ENCODE data around the gene AMPD1. TPM values are rescaled to one million over a fixed set of nuclear protein-coding genes. Genes with fewer than 3 reads are reported as not detected.

Gene AMPD1
- polyA plus RNA-seq, 4 donors: 0.19 to 8.4 (median 0.24) TPM; not detected in 1

DNA sequence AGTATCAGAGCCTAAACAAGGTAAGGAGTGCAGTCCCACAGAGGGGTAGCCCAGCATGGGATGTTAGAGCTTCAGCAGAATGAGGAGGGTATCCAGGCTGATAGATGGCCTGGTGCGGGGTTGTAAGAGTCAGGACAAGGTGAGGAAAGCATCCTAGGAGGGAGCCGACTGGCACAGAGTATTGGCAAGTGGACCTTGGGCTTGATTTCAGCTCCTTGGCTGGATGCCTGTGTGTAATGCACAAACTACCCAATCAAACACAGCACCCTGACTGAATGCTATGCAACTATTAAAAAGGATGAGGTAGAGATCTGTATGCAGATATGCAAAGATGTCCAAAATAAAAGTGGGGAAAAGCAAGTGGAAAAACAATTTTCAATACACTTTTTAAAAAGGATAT is 43.5 kb downstream of the AMPD1 start:
- FAIRE-seq (no peak), DNase-seq (no peak)
- no peak overlapping the region for H3K4me3 ChIP-seq (ENCODE audit: low read depth in 1 of 3, low read length in 3 of 3)
- no peaks in the 10 kb centered on the region for H3K36me3 ChIP-seq (ENCODE audit: control insufficient read depth in 3 of 3, insufficient read depth in 2 of 3, low read depth in 1 of 3, low read length in 3 of 3)
- H3K27ac ChIP-seq (ENCODE audit: low read depth in 1 of 3, low read length in 2 of 3): no peak overlapping the region
- H3K4me1 ChIP-seq (ENCODE audit: control insufficient read depth in 3 of 3, insufficient read depth in 2 of 3, low read depth in 1 of 3, low read length in 2 of 3): no peaks in the 10 kb centered on the region
- no peaks in the 10 kb centered on the region for H3K27me3 ChIP-seq (ENCODE audit: control insufficient read depth in 3 of 3, insufficient read depth in 3 of 3, low read length in 3 of 3)
- WGBS, 3 donors: 34 to 66% (median 64%) methylated on average over 2 of the region's 2 CpGs
- no peaks in the 10 kb centered on the region for H3K9me3 ChIP-seq (ENCODE audit: control insufficient read depth in 2 of 2, insufficient read depth in 1 of 2, low read depth in 1 of 2, low read length in 1 of 2)

DNA sequence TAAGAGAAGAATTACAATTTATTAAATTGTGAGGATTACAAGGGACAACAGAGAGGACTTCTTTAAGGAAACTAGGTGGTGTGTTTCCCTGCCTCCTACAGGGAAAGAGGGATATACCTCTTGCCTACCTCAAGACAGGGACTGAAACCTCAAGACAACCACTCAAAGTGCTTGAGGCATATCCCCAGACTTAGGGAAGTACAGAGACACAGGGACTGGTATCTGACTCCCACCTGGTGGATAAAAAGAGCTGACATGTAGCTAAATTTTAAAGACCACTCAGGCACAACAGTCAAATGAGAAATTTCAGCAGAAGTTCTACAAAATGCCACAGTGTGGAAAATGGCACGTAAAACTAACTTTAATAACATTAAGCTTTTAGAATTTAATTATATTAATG is 46.8 kb downstream of the AMPD1 start:
- 88 to 98% (median 94%) methylated on average over 1 of the region's 1 CpG for WGBS, 3 donors
- H3K9me3 ChIP-seq (ENCODE audit: control insufficient read depth in 2 of 2, insufficient read depth in 1 of 2, low read depth in 1 of 2, low read length in 1 of 2): no peaks in the 10 kb centered on the region
- no peaks in the 10 kb centered on the region for H3K4me1 ChIP-seq (ENCODE audit: control insufficient read depth in 3 of 3, insufficient read depth in 2 of 3, low read depth in 1 of 3, low read length in 2 of 3)
- H3K27ac ChIP-seq (ENCODE audit: low read depth in 1 of 3, low read length in 2 of 3): no peak overlapping the region
- no peak overlapping the region for H3K4me3 ChIP-seq (ENCODE audit: low read depth in 1 of 3, low read length in 3 of 3)
- DNase-seq (no peak), FAIRE-seq (no peak)
- H3K36me3 ChIP-seq (ENCODE audit: control insufficient read depth in 3 of 3, insufficient read depth in 2 of 3, low read depth in 1 of 3, low read length in 3 of 3): no peaks in the 10 kb centered on the region
- H3K27me3 ChIP-seq (ENCODE audit: control insufficient read depth in 3 of 3, insufficient read depth in 3 of 3, low read length in 3 of 3): no peaks in the 10 kb centered on the region

DNA sequence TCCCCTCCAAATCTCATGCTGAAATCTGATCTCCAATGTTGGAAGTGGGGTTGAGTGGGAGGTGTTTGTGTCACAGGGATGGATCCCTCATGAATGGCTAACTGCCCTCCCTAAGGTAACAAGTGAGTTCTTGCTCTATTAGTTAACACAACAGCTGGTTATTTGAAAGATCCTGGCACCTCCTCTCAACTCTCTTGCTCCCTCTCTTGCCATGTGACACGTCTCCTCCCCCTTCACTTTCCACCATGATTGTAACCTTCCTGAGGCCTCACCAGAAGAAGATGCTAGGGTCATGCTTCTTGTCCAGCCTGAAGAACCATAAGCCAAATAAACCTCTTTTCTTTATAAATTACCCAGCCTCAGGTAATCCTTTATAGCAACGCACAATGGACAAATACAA is 54.0 kb downstream of the AMPD1 start:
- Histone ChIP-seq H3K4me1 (ENCODE audit: control insufficient read depth in 3 of 3, insufficient read depth in 2 of 3, low read depth in 1 of 3, low read length in 2 of 3) (no peaks in the 10 kb centered on the region), H3K27me3 (ENCODE audit: control insufficient read depth in 3 of 3, insufficient read depth in 3 of 3, low read length in 3 of 3) (no peaks in the 10 kb centered on the region), H3K27ac (ENCODE audit: low read depth in 1 of 3, low read length in 2 of 3) (no peak overlapping the region), H3K9me3 (ENCODE audit: control insufficient read depth in 2 of 2, insufficient read depth in 1 of 2, low read depth in 1 of 2, low read length in 1 of 2) (no peaks in the 10 kb centered on the region), H3K36me3 (ENCODE audit: control insufficient read depth in 3 of 3, insufficient read depth in 2 of 3, low read depth in 1 of 3, low read length in 3 of 3) (no peaks in the 10 kb centered on the region), H3K4me3 (ENCODE audit: low read depth in 1 of 3, low read length in 3 of 3) (no peak overlapping the region)
- no peak for DNase-seq
- 77 to 88% (median 83%) methylated on average over 2 of the region's 2 CpGs for WGBS, 3 donors
- FAIRE-seq: no peak

DNA sequence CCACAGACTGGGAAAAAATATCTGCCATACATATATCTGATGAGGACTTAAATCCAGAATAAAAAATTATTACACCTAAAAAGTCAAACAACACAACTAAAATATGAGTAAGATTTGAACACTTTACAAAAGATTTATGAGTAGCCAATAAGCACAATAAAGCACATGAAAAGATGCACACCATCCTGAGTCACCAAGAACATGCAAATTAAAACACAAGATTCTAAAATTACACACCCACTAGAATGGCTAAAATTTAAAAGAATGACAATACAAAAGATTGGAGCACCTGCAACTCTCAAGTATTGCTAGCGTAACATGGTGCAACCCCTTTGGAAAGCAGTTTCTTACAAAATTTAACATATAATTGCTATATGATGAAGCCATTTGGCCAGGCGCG is 56.4 kb downstream of the AMPD1 start:
- no peaks in the 10 kb centered on the region for H3K36me3 ChIP-seq (ENCODE audit: control insufficient read depth in 3 of 3, insufficient read depth in 2 of 3, low read depth in 1 of 3, low read length in 3 of 3)
- H3K4me1 ChIP-seq (ENCODE audit: control insufficient read depth in 3 of 3, insufficient read depth in 2 of 3, low read depth in 1 of 3, low read length in 2 of 3): no peaks in the 10 kb centered on the region
- H3K9me3 ChIP-seq (ENCODE audit: control insufficient read depth in 2 of 2, insufficient read depth in 1 of 2, low read depth in 1 of 2, low read length in 1 of 2): no peaks in the 10 kb centered on the region
- no peak overlapping the region for H3K4me3 ChIP-seq (ENCODE audit: low read depth in 1 of 3, low read length in 3 of 3)
- WGBS, 3 donors: 62 to 68% (median 67%) methylated on average over 3 of the region's 3 CpGs
- H3K27me3 ChIP-seq (ENCODE audit: control insufficient read depth in 3 of 3, insufficient read depth in 3 of 3, low read length in 3 of 3): no peaks in the 10 kb centered on the region
- FAIRE-seq: no peak
- no peak overlapping the region for H3K27ac ChIP-seq (ENCODE audit: low read depth in 1 of 3, low read length in 2 of 3)
- DNase-seq: no peak

DNA sequence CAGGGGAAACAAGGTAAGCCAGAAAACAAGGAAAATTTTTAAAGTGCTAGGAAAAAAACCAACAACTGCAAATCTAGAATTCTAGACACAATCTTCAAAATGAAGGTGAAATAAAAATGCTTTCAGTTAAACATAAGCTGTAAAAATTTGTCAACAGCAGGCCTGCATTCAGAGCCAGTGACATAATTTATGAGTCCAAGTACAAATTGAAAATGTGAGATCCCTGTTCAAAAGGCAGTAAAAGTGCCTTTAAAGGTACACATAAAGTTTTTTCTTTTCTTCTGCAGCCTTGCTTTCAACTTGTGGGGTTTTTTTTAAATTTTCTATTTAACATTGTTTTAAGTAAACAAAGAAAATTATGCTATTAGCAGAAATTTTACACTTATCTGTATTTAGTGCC is 62.9 kb downstream of the AMPD1 start:
- Histone ChIP-seq H3K36me3 (ENCODE audit: control insufficient read depth in 3 of 3, insufficient read depth in 2 of 3, low read depth in 1 of 3, low read length in 3 of 3) (no peaks in the 10 kb centered on the region), H3K27me3 (ENCODE audit: control insufficient read depth in 3 of 3, insufficient read depth in 3 of 3, low read length in 3 of 3) (no peaks in the 10 kb centered on the region), H3K9me3 (ENCODE audit: control insufficient read depth in 2 of 2, insufficient read depth in 1 of 2, low read depth in 1 of 2, low read length in 1 of 2) (no peaks in the 10 kb centered on the region), H3K27ac (ENCODE audit: low read depth in 1 of 3, low read length in 2 of 3) (no peak overlapping the region), H3K4me3 (ENCODE audit: low read depth in 1 of 3, low read length in 3 of 3) (no peak overlapping the region), H3K4me1 (ENCODE audit: control insufficient read depth in 3 of 3, insufficient read depth in 2 of 3, low read depth in 1 of 3, low read length in 2 of 3) (no peaks in the 10 kb centered on the region)
- DNase-seq (no peak), FAIRE-seq (no peak)

DNA sequence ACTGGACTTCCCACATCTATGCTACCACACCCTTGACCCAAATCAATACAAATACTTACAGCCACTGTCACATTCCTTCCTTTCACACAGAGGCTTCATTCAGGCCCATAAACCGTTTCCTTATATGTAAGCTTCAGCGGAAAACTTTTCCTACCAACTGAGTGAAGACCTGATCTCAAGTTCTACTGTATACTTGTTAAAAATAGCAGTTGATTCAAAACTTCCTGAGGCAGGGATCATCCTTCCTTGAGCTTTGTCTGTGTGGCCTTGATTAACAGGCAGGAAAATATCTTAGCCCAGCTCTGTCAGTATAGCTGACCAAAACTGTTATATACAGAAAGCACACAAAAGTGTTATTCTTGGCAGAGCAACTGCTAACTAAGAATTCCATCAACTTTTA is 68.2 kb downstream of the AMPD1 start:
- Histone ChIP-seq H3K4me3 (ENCODE audit: low read depth in 1 of 3, low read length in 3 of 3) (no peak overlapping the region), H3K4me1 (ENCODE audit: control insufficient read depth in 3 of 3, insufficient read depth in 2 of 3, low read depth in 1 of 3, low read length in 2 of 3) (no peaks in the 10 kb centered on the region), H3K27ac (ENCODE audit: low read depth in 1 of 3, low read length in 2 of 3) (no peak overlapping the region), H3K36me3 (ENCODE audit: control insufficient read depth in 3 of 3, insufficient read depth in 2 of 3, low read depth in 1 of 3, low read length in 3 of 3) (no peaks in the 10 kb centered on the region), H3K9me3 (ENCODE audit: control insufficient read depth in 2 of 2, insufficient read depth in 1 of 2, low read depth in 1 of 2, low read length in 1 of 2) (no peaks in the 10 kb centered on the region), H3K27me3 (ENCODE audit: control insufficient read depth in 3 of 3, insufficient read depth in 3 of 3, low read length in 3 of 3) (no peaks in the 10 kb centered on the region)
- DNase-seq: no peak
- no peak for FAIRE-seq
- WGBS, 3 donors: 30 to 52% (median 40%) methylated on average over 2 of the region's 2 CpGs

DNA sequence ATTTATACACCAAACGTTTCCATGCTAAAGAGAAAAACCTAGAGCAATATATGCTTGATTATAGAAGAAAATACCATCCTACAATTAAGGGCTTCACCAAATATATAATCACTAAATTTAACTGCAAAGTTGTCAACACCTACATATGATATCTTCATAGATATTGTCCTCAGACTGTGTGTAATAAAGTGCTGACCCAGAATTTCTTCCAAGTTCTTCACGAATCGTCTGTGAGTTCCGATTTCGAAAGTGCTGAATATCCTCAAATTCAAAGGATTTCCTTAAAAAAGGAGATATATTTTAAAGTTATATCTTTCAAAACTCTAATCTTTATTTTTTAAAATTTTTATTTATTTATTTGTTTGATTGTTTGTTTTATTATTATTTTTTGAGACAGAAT is 72.0 kb downstream of the AMPD1 start:
- H3K4me3 ChIP-seq (ENCODE audit: low read depth in 1 of 3, low read length in 3 of 3): no peak overlapping the region

More for the DNA sequence above, 72.0 kb downstream of the AMPD1 start:
- FAIRE-seq (no peak), DNase-seq (no peak)
- no peaks in the 10 kb centered on the region for H3K36me3 ChIP-seq (ENCODE audit: control insufficient read depth in 3 of 3, insufficient read depth in 2 of 3, low read depth in 1 of 3, low read length in 3 of 3)
- H3K4me1 ChIP-seq (ENCODE audit: control insufficient read depth in 3 of 3, insufficient read depth in 2 of 3, low read depth in 1 of 3, low read length in 2 of 3): no peaks in the 10 kb centered on the region
- no peak overlapping the region for H3K27ac ChIP-seq (ENCODE audit: low read depth in 1 of 3, low read length in 2 of 3)
- no peaks in the 10 kb centered on the region for H3K27me3 ChIP-seq (ENCODE audit: control insufficient read depth in 3 of 3, insufficient read depth in 3 of 3, low read length in 3 of 3)
- WGBS, 3 donors: 92 to 96% (median 92%) methylated on average over 5 of the region's 5 CpGs
- H3K9me3 ChIP-seq (ENCODE audit: control insufficient read depth in 2 of 2, insufficient read depth in 1 of 2, low read depth in 1 of 2, low read length in 1 of 2): no peaks in the 10 kb centered on the region

Other genes starting within 250 kb of the AMPD1 start
- 10 to 100 TPM in 2 of 4 donors, 1 to 10 TPM in 2; 6.9 to 27.5 (median 11.0) TPM for gene TRIM33, start 184.3 kb downstream of the AMPD1 start, polyA plus RNA-seq
- gene BCAS2, start 113.9 kb downstream of the AMPD1 start, polyA plus RNA-seq: 10 to 100 TPM; 36.5 to 41.0 (median 38.6) TPM
- gene DENND2C, start 25.5 kb downstream of the AMPD1 start, polyA plus RNA-seq: under 1 TPM in 3 of 4 donors, not detected in 1; 0.27 to 0.61 (median 0.54) TPM
- gene NRAS, start 21.2 kb upstream of the AMPD1 start, polyA plus RNA-seq: 10 to 100 TPM; 19.7 to 62.5 (median 21.3) TPM
- gene CSDE1, start 62.4 kb upstream of the AMPD1 start, polyA plus RNA-seq: 100 to 1,000 TPM; 167 to 343 (median 183) TPM
- 10 to 100 TPM in 3 of 4 donors, 1 to 10 TPM in 1; 7.6 to 34.4 (median 16.2) TPM for gene SIKE1, start 85.1 kb upstream of the AMPD1 start, polyA plus RNA-seq
- gene SYCP1, start 159.3 kb upstream of the AMPD1 start, polyA plus RNA-seq: under 1 TPM in 1 of 4 donors, not detected in 3; 0.06 TPM

Measured in small intestine (tissue), 7 donors.